ENCODE measurements around the gene ROR1. TPM values are rescaled to one million over a fixed set of nuclear protein-coding genes. Genes with fewer than 3 reads are reported as not detected.

The ROR1 gene
- total and polyA plus RNA-seq, 7 donors: 0.13 to 2.8 (median 1.2) TPM

- Histone ChIP-seq H3K27me3 (ENCODE audit: insufficient read depth in 3 of 3, low read length in 2 of 3) (no peaks in the 10 kb centered on the region), H3K36me3 (ENCODE audit: insufficient read depth in 1 of 2, low read depth in 1 of 2) (no peaks in the 10 kb centered on the region), H3K4me1 (no peaks in the 10 kb centered on the region), H3K9me3 (no peaks in the 10 kb centered on the region), H3K4me3 (no peak overlapping the region), H3K27ac (no peak overlapping the region)
- TF ChIP-seq CTCF (IDR thresholded peaks at IDR 0.05): no peak
- ATAC-seq: no peak
- no peak for DNase-seq
- WGBS, 3 donors: 38 to 54% (median 43%) methylated on average over 4 of the region's 4 CpGs
- intact Hi-C loops (cut with DNase I): no loop called here
Observed at GRCh38 chr1:63730211-63730610, 43.6 kb upstream of the ROR1 start.

GRCh38 chr1:63731117-63732043 is 42.4 kb upstream of the ROR1 start:
- peak; percentile 31 to 63 for DNase-seq
- Histone ChIP-seq H3K27ac (no peak overlapping the region), H3K36me3 (ENCODE audit: insufficient read depth in 1 of 2, low read depth in 1 of 2) (no peaks in the 10 kb centered on the region), H3K4me3 (no peak overlapping the region), H3K9me3 (no peaks in the 10 kb centered on the region), H3K4me1 (no peaks in the 10 kb centered on the region), H3K27me3 (ENCODE audit: insufficient read depth in 3 of 3, low read length in 2 of 3) (no peaks in the 10 kb centered on the region)
- peak; percentile 61 to 89 (median 76) for ATAC-seq
- 37 to 50% (median 39%) methylated on average over 9 of the region's 9 CpGs for WGBS, 3 donors
- intact Hi-C loops (cut with DNase I): no loop called here
- no peak for TF ChIP-seq CTCF (IDR thresholded peaks at IDR 0.05)

GRCh38 chr1:63732666-63733065 is 41.2 kb upstream of the ROR1 start:
- ATAC-seq (peak in 1 of 4 donors; percentile 59), DNase-seq (no peak)
- 54 to 63% (median 63%) methylated on average over 1 of the region's 1 CpG for WGBS, 3 donors
- no peak overlapping the region for H3K4me3 ChIP-seq
- no peaks in the 10 kb centered on the region for H3K9me3 ChIP-seq
- H3K4me1 ChIP-seq: no peaks in the 10 kb centered on the region
- no peak overlapping the region for H3K27ac ChIP-seq
- H3K36me3 ChIP-seq (ENCODE audit: insufficient read depth in 1 of 2, low read depth in 1 of 2): no peaks in the 10 kb centered on the region
- intact Hi-C loops (cut with DNase I): no loop called here
- TF ChIP-seq CTCF (IDR thresholded peaks at IDR 0.05): no peak
- no peaks in the 10 kb centered on the region for H3K27me3 ChIP-seq (ENCODE audit: insufficient read depth in 3 of 3, low read length in 2 of 3)

GRCh38 chr1:63738772-63739171 is 35.0 kb upstream of the ROR1 start:
- ATAC-seq (no peak), DNase-seq (no peak)
- no peak overlapping the region for H3K27ac ChIP-seq
- intact Hi-C loops (cut with DNase I): no loop called here
- H3K4me3 ChIP-seq: no peak overlapping the region
- 60 to 85% (median 72%) methylated on average over 1 of the region's 1 CpG for WGBS, 3 donors
- no peaks in the 10 kb centered on the region for H3K4me1 ChIP-seq
- no peak for TF ChIP-seq CTCF (IDR thresholded peaks at IDR 0.05)
- no peaks in the 10 kb centered on the region for H3K27me3 ChIP-seq (ENCODE audit: insufficient read depth in 3 of 3, low read length in 2 of 3)
- no peaks in the 10 kb centered on the region for H3K9me3 ChIP-seq
- no peaks in the 10 kb centered on the region for H3K36me3 ChIP-seq (ENCODE audit: insufficient read depth in 1 of 2, low read depth in 1 of 2)
